ENCODE data around the gene ABCA2. TPM values are rescaled to one million over a fixed set of nuclear protein-coding genes. Genes with fewer than 3 reads are reported as not detected.
A peak's percentile ranks its signal among the peaks of the same experiment; 100 is the strongest.

The ABCA2 gene
- total RNA-seq, 1 experiment from 2014 or later: 22.4 TPM

- Histone ChIP-seq H3K23me2 (ENCODE audit: insufficient read length, low read depth, low read length, poor library complexity, severe bottlenecking) (no peaks in the 10 kb centered on the region), H2AK5ac (ENCODE audit: insufficient read length, low read length) (no peak overlapping the region), H2BK5ac (ENCODE audit: insufficient read length, low read length) (no peak overlapping the region), H3K79me1 (ENCODE audit: insufficient read depth, low read depth, low read length, poor library complexity, severe bottlenecking) (no peaks in the 10 kb centered on the region), H4K91ac (ENCODE audit: insufficient read length, low read depth, low read length) (no peak overlapping the region), H3K4me1 (ENCODE audit: insufficient read depth, low read length) (no peaks in the 10 kb centered on the region), H4K20me1 (ENCODE audit: control insufficient read depth, insufficient read depth, insufficient read length) (no peaks in the 10 kb centered on the region), H3T11ph (ENCODE audit: low read length) (no peak overlapping the region), H3K9me3 (ENCODE audit: control insufficient read depth, low read depth, low read length) (no peaks in the 10 kb centered on the region), H3K56ac (ENCODE audit: insufficient read length, low read depth, low read length) (no peak overlapping the region), H3K18ac (ENCODE audit: insufficient read length, low read depth, low read length) (no peak overlapping the region), H3K4ac (ENCODE audit: low read depth, low read length) (no peak overlapping the region), H2BK120ac (ENCODE audit: low read depth, low read length, poor library complexity, severe bottlenecking) (no peak overlapping the region), H3K4me2 (ENCODE audit: insufficient read depth, insufficient read length, low read length) (no peak overlapping the region), H3K79me2 (ENCODE audit: insufficient read depth, low read length) (no peaks in the 10 kb centered on the region), H3K27me3 (ENCODE audit: insufficient read depth, low read length) (no peaks in the 10 kb centered on the region), H2BK12ac (ENCODE audit: insufficient read length, low read depth, low read length) (no peak overlapping the region), H2BK15ac (ENCODE audit: low read depth, low read length) (no peak overlapping the region), H2BK20ac (ENCODE audit: low read depth, low read length, poor library complexity, severe bottlenecking) (no peak overlapping the region), H2AFZ (ENCODE audit: low read length) (no peak overlapping the region), H3K9ac (ENCODE audit: extremely low read depth, insufficient read length, low read length) (no peak overlapping the region), H4K5ac (ENCODE audit: insufficient read length, low read depth, low read length) (no peak overlapping the region), H4K8ac (replicated peaks; ENCODE audit: insufficient read length, low read depth, low read length) (no peak overlapping the region), H3K27ac (ENCODE audit: insufficient read length, low read depth, low read length) (no peak overlapping the region), H3K14ac (ENCODE audit: insufficient read depth, low read length) (no peak overlapping the region), H3K23ac (ENCODE audit: insufficient read length, low read depth, low read length) (no peak overlapping the region)
- H3K9me3 Mint-ChIP-seq: no peaks in the 10 kb centered on the region
- peaks cover 19% of the 10 kb centered on the region for H3K27me3 Mint-ChIP-seq (ENCODE audit: low read depth)
- H3K4me1 Mint-ChIP-seq: no peaks in the 10 kb centered on the region; a peak in 1 of 4 replicates
- DNase-seq: peak; percentile 91
- no peak overlapping the region for H3K27ac Mint-ChIP-seq
- no CpG with 5 or more reads among the region's 24 CpGs for WGBS (ENCODE audit: extremely low coverage, insufficient read length, low lambda C conversion rate)
- no peak overlapping the region for H3K4me3 Mint-ChIP-seq
- H3K36me3 Mint-ChIP-seq (ENCODE audit: insufficient read depth in 1 of 3, low read depth in 3 of 3): peaks cover 0 to 12% (median 5%) of the 10 kb centered on the region in 3 experiments; a peak in 5 of 7 replicates
- peak; percentile 93 for TF ChIP-seq CTCF (conservative IDR thresholded peaks at IDR 0.05)
Observed at GRCh38 chr9:137034709-137035506, 6.9 kb upstream of the ABCA2 start.

All from H9 (cell line).